ENCODE data around the gene MGLL. TPM values are rescaled to one million over a fixed set of nuclear protein-coding genes. Genes with fewer than 3 reads are reported as not detected.

The MGLL gene
- total RNA-seq, 2 donors from 2014 or later, result 123 to 200 TPM

GRCh38 chr3:127666676-127667075 lies 155.6 kb downstream of the MGLL start:
- Histone ChIP-seq H3K36me3 (no peaks in the 10 kb centered on the region), H3K9me3 (no peaks in the 10 kb centered on the region), H3K9ac (ENCODE audit: low read depth in 2 of 2, low read length in 2 of 2) (no peak overlapping the region), H3K27me3 (no peaks in the 10 kb centered on the region), H3K27ac (no peak overlapping the region), H3K4me3 (no peak overlapping the region), H3K4me1 (peaks cover 2% of the 10 kb centered on the region)
- TF ChIP-seq, protein P1, sequence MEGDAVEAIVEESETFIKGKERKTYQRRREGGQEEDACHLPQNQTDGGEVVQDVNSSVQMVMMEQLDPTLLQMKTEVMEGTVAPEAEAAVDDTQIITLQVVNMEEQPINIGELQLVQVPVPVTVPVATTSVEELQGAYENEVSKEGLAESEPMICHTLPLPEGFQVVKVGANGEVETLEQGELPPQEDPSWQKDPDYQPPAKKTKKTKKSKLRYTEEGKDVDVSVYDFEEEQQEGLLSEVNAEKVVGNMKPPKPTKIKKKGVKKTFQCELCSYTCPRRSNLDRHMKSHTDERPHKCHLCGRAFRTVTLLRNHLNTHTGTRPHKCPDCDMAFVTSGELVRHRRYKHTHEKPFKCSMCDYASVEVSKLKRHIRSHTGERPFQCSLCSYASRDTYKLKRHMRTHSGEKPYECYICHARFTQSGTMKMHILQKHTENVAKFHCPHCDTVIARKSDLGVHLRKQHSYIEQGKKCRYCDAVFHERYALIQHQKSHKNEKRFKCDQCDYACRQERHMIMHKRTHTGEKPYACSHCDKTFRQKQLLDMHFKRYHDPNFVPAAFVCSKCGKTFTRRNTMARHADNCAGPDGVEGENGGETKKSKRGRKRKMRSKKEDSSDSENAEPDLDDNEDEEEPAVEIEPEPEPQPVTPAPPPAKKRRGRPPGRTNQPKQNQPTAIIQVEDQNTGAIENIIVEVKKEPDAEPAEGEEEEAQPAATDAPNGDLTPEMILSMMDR (IDR thresholded peaks at IDR 0.05), result no peak
- DNase-seq, result no peak
- intact Hi-C loops (cut with DNase I), result no loop called here

GRCh38 chr3:127665586-127665985 lies 156.7 kb downstream of the MGLL start:
- TF ChIP-seq, protein P1 (IDR thresholded peaks at IDR 0.05), result no peak
- Histone ChIP-seq H3K27me3 (no peaks in the 10 kb centered on the region), H3K4me1 (no peaks in the 10 kb centered on the region), H3K9ac (ENCODE audit: low read depth in 2 of 2, low read length in 2 of 2) (no peak overlapping the region), H3K9me3 (no peaks in the 10 kb centered on the region), H3K4me3 (no peak overlapping the region), H3K36me3 (no peaks in the 10 kb centered on the region), H3K27ac (no peak overlapping the region)
- no peak for DNase-seq
- intact Hi-C loops (cut with DNase I), result no loop called here

- intact Hi-C loops (cut with DNase I), result no loop called here
- DNase-seq, result no peak
- H3K9me3 ChIP-seq, result no peaks in the 10 kb centered on the region
- no peak overlapping the region for H3K27ac ChIP-seq
- H3K36me3 ChIP-seq, result no peaks in the 10 kb centered on the region
- TF ChIP-seq, protein P1 (IDR thresholded peaks at IDR 0.05), result no peak
- no peak overlapping the region for H3K9ac ChIP-seq (ENCODE audit: low read depth in 2 of 2, low read length in 2 of 2)
- H3K4me3 ChIP-seq, result no peak overlapping the region
- no peaks in the 10 kb centered on the region for H3K4me1 ChIP-seq
- H3K27me3 ChIP-seq, result no peaks in the 10 kb centered on the region
Observed at GRCh38 chr3:127665165-127665564, 157.2 kb downstream of the MGLL start.

DNA sequence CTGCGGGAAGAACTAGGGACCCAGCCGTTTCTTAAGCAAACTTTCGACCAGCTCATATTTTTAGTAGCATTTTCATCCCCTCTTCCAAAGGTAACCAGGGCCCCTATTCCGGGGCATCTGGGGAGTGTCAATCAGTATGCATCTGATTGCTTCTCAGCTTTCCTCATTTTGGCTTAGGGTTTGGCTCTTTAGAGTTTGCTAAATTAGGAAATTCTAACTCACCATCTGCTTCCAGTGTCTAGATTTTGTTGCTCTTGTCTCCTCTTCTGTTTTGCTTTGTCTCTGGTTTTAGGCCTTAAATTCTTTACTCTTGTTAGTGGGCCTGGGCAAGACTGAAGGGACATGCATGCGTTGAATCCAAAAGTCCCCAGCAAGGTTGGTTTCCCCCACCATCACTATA lies 159.2 kb downstream of the MGLL start:
- intact Hi-C loops (cut with DNase I), result no loop called here
- Histone ChIP-seq H3K36me3 (no peaks in the 10 kb centered on the region), H3K4me1 (no peaks in the 10 kb centered on the region), H3K9ac (ENCODE audit: low read depth in 2 of 2, low read length in 2 of 2) (no peak overlapping the region), H3K4me3 (no peak overlapping the region), H3K27ac (no peak overlapping the region), H3K27me3 (no peaks in the 10 kb centered on the region), H3K9me3 (no peaks in the 10 kb centered on the region)
- TF ChIP-seq, protein P1 (IDR thresholded peaks at IDR 0.05), result no peak
- DNase-seq, result no peak

DNA sequence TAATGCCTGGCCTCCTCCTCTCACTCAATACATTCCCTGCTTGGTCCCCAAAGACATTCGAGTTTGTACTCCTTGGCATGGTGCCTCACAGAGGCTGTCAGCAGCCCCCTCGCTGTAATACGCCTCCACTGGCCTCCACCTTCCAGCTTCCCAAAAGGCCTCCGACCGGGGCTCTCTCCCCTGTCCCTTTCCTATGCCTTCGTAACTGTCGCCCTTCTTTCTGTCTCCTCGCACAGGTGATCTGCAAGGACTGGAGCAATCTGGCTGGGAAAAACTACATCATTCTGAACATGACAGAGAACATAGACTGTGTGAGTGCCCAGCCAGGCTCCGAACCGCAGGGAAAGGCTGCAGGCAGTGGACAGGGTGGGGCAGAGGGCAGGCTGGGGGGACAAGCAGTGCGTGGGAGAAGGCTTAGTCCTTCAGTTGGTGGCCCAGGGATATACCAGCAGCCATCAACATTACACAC lies 160.3 kb downstream of the MGLL start:
- no peak overlapping the region for H3K27ac ChIP-seq
- H3K36me3 ChIP-seq, result no peaks in the 10 kb centered on the region
- no peaks in the 10 kb centered on the region for H3K4me1 ChIP-seq
- no peaks in the 10 kb centered on the region for H3K9me3 ChIP-seq
- no peak overlapping the region for H3K9ac ChIP-seq (ENCODE audit: low read depth in 2 of 2, low read length in 2 of 2)
- TF ChIP-seq, protein P1 (IDR thresholded peaks at IDR 0.05), result no peak
- DNase-seq, result no peak
- intact Hi-C loops (cut with DNase I), result no loop called here
- no peak overlapping the region for H3K4me3 ChIP-seq
- H3K27me3 ChIP-seq, result no peaks in the 10 kb centered on the region

DNA sequence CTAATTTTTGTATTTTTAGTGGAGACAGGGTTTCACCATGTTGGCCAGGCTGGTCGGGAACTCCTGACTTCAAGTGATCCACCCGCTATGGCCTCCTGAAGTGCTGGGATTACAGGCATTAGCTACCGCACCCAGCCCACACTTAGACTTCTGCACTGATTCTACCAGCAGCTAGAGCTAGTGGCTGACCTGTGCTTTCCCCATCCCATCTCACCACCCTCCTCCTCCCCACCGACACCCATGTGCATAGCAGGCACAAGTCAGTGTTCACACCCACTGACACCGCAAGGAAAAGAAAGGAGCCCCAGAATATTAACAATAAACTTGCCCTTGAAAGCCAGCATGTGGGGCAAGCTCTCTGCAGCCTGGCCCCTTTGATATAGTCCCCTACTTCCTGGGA lies 160.7 kb downstream of the MGLL start:
- H3K4me3 ChIP-seq, result no peak overlapping the region
- H3K4me1 ChIP-seq, result no peaks in the 10 kb centered on the region
- no peak overlapping the region for H3K27ac ChIP-seq
- intact Hi-C loops (cut with DNase I), result no loop called here
- no peaks in the 10 kb centered on the region for H3K36me3 ChIP-seq
- TF ChIP-seq, protein P1 (IDR thresholded peaks at IDR 0.05), result no peak
- H3K9me3 ChIP-seq, result no peaks in the 10 kb centered on the region
- no peaks in the 10 kb centered on the region for H3K27me3 ChIP-seq
- DNase-seq, result no peak
- H3K9ac ChIP-seq (ENCODE audit: low read depth in 2 of 2, low read length in 2 of 2), result no peak overlapping the region
